Gastrocnemius medialis (tissue), 4 donors: ENCODE results near the gene ATG9B.

Source experiments
- POLR2A ChIP-seq, 2 donors: fragments of 450-650 bp; IDR thresholded peaks; one replicate each; pipeline ENCODE4 v1.6.1; 2017; ENCODE audit warnings: antibody characterized with exemption in 2 of 2, mild to moderate bottlenecking in 2 of 2, moderate library complexity in 2 of 2
- TF ChIP-seq, protein P1 (sequence below), 5 experiments: fragments of 450-650 bp in 3 of 5; fragments of 200-600 bp in 2 of 5; sonication (generic) in 2 of 5; IDR thresholded peaks in 4 of 5; conservative IDR thresholded peaks in 1 of 5; 1 replicate in 4 of 5; 2 replicates in 1 of 5; pipeline ENCODE4 v1.5.1; 2016 to 2019; ENCODE audit warnings: antibody characterized with exemption in 5 of 5, mild to moderate bottlenecking in 3 of 5, moderate library complexity in 3 of 5

DNA sequence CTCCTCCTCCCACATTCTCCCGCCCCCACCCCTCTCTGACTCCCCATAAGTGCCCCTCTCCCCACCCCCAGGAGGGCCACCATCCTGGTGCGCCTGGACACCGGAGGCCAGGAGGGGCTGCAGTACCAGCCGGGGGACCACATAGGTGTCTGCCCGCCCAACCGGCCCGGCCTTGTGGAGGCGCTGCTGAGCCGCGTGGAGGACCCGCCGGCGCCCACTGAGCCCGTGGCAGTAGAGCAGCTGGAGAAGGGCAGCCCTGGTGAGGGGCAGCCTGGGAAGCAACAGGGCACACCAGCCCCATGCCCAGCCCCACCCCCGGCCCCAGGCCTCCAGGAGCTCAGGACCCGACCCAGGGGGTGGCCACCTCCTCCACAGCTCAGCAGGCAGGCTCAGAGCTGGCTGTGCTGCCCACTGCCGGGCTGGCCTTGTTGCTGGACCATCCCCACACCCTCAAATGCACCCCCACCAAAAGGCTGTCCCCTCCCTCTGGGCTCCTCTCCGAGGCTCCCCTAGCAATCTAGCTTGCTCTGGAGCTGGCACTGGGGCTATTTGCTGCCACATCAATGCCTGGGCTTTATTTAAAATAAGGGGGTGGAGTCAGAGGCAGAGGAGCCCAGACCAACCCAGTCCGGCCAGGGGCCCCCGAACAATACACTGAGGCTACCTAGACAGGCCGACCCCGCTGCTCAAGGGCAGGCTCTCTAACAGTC is 14.8 kb downstream of the ATG9B start:
- TF ChIP-seq, protein P1, sequence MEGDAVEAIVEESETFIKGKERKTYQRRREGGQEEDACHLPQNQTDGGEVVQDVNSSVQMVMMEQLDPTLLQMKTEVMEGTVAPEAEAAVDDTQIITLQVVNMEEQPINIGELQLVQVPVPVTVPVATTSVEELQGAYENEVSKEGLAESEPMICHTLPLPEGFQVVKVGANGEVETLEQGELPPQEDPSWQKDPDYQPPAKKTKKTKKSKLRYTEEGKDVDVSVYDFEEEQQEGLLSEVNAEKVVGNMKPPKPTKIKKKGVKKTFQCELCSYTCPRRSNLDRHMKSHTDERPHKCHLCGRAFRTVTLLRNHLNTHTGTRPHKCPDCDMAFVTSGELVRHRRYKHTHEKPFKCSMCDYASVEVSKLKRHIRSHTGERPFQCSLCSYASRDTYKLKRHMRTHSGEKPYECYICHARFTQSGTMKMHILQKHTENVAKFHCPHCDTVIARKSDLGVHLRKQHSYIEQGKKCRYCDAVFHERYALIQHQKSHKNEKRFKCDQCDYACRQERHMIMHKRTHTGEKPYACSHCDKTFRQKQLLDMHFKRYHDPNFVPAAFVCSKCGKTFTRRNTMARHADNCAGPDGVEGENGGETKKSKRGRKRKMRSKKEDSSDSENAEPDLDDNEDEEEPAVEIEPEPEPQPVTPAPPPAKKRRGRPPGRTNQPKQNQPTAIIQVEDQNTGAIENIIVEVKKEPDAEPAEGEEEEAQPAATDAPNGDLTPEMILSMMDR (IDR thresholded peaks at IDR 0.05 in 4 of 5, conservative IDR thresholded peaks at IDR 0.05 in 1 of 5): no peak
- TF ChIP-seq POLR2A (IDR thresholded peaks at IDR 0.05): no peak
